ENCODE measurements around the gene KCNQ1.

Gene KCNQ1

DNA sequence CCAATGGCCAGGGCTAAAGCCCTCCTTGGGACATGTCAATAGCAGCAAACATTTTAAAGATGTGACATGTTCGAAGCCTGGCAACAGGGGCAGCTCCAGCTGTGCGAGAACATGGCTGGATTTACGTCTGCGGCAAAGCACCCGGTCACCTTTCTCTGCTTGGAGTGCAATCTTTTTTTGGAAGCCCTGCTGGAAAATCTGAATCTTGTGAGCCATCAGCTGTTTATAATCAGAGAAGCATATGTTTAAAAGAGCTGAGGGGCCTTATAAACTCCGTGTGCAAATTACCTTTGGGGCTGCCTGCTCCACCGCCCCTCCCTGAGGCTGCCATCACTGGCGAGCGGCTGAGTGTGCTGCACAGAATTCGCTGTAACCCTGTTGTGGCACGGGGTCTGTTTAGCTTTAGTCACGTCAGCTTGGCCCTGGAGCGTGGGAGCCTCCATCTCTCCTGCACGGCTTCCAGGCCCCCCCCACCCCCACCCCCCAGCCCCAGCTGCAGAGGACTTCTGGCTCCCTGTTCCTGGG, 264.0 kb downstream of the KCNQ1 start:
- DNase-seq = no peak

DNA sequence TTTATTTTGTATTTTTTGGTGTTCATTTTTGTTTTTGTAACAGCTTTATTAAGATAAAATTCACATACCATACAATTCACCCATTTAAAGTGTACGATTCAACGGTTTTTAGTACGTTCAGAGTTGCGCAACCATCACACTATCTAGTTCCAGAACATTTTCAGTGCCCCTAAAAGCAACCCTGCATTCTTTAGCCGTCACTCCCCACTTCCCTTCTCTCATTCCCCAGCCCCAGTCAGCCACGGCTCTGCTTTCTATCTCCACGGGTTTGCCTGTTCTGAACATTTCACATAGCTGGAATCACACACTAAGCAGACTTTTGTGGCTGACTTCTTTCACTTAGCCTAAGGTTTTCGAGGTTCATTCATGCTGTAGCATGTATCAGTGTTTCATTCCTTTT, 264.6 kb downstream of the KCNQ1 start:
- DNase-seq = no peak

DNA sequence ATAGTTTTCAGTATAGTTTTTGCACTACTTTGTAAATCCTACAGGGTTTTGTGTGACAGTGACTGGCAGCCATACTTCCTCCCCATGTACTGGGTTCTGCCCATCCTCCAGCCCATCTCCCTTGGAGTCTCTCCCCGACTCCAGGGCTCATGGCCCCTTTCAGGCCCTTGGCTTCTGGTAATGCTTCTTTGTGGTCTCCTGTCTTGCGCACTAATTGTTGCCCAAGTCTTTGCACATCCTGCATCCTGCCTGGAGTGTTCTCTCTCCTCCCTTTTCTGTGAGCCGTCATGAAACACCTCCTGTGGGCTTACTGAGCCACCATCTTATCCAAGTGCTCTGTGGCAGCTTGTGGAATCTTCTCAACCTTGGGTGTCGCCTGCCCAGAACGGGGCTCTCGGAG, 266.4 kb downstream of the KCNQ1 start:
- no peak for DNase-seq

DNA sequence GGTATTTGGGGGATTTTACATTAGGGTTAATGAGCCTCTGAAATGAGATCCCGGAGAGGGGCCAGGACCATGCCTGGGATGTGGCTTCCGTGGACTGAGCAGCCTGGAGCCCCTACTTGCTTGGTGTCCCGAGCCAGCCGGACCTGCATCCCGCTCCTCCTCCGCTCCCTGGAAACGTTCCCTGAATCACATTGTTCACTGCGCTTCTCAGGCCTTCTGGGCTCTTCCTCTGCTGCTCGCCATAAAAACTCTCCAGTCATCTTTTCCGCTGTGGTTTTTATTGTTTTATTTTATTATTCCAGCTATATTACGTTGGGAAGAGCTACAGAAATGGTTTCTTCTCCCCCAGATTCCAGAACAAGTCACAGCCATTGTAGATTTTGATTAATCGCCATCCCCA, 268.3 kb downstream of the KCNQ1 start:
- DNase-seq = no peak

DNA sequence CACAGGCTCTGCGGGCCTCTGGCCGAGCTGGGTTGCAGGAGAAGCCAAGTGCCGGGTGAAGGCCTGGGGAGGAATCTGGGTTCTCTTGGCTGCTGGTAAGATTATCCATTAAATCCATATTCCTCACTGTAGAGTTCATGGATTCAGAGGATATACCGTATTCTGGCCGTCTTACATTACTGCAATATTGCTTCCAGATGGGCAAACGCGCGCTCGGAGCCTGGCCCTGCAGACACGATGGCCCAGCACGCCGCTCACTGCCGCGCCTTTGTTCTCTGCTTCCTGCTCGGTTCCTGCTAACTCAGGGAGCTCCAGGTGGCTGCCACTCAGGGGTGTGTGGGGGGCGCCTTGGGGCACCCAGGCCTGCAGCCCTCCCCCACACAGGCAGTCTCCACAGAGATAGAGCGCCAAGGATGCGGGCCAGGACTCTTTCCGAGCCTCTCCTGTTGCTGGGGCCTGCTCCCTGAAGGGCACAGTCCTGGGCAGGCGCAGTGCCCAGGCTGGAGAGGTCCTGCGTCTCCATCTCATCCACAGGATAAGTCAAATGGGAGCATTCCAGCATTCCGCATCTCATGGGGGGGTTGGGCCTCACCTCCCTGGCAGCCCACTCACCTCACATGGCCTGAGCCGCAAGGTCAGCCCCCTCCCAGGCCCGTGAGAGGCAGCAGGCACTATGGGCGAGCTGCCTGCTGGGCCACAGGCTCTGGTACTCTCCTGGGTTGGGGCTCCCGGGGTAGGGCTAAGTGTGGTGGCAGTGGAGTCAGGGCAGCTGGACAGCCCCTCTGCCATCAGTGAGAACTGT, 269.1 kb downstream of the KCNQ1 start:
- no peak for DNase-seq

DNA sequence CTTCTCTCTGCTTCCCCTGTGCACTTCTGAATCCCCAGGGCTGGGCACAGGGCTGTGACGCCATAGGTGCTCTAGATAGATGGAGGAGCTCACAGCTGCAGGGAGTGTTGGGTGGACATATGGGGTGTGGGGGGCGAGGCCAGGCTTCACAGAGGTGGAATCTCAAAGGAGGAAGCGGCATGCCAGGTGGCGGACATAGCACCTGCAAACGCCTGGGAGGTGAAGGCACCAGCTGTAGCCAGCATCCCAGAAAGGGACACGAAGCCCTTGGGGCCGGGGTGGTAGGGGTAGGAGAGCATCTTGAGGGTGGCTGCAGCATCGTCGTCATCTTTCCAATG, 269.6 kb downstream of the KCNQ1 start:
- DNase-seq = no peak

DNA sequence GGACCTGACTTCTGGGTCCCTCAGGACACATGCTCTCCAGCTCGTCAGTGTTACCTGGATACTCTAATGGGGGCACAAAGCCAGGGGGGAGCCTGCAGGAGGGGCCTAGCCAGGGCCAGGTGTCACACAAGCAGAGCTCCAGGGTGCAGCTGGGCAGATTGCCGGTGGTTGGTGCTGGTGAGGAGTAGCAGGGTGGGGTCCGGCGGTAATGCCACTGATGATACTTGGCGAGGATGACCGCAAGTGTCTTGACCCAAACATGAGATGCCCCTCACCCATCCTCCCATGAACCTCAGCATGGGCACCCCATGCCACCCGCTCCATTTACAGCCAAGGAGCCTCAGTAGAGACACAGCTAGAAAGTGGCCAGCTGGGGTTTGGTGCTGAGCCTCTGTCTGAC, 270.1 kb downstream of the KCNQ1 start:
- no peak for DNase-seq

DNA sequence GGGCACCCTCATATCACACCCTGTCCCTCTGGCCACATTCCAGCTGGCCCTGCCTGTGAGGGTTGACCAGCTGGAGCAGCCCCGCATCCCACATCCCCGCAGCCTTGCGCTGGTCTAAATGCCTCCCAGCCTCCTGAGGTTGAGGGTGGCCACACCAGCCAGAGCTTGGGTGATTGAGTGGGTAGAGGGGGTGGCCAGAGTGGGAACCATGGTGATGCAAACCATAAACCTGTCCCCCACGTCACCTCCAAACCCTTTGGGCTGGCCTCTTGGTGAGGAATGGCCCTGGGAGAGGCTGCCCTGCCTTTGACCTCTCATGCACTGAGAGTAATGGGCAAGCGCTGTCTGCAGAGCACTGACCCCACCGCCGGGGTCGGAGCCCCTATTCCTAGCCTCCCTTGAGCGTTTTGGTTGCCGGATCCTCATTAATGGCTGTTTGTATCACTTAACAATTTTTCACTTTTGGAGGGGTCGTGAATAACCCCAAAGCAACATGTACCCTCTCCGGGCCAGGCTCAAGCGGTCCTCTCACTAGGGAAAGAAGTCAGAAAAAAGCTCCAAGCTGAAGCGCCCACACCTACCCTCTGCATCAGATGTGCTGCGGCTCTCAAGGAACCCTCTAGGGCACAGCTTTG, 271.0 kb downstream of the KCNQ1 start:
- DNase-seq = no peak

DNA sequence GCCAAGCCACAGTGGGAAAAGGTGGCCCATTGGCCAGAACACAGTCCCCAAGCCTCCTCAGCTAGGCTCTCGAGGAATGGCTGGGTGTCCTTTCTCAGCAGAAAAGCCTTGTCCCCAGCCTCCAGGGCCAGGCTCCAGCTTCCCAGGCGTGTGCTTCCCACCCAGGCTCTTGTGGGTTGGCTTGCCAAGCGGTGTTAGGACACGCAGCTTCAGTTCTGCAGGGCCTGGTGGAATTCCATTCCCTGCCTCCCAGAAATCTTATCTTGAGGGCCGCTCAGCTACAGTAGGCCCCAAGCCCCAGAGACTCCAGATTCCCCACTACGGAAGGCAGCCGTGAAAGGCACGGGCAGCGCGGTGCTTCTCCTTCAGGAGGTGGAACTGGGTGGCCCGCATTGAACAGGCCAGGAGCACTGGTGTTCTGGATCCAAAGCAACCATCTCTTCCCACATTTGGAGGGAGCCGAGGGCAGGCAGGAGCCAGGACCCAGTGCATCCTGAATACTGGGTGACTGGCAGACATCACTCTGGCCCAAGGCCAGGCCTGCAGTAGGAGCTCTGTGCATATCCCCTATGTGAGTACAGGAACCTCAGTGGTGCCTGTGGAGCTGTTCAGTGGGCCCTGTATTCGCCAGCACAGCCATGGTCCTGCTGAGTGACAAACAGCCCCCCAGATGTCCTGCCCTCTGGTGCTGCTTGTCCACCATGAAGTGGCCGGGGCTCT, 271.7 kb downstream of the KCNQ1 start:
- no peak for DNase-seq

DNA sequence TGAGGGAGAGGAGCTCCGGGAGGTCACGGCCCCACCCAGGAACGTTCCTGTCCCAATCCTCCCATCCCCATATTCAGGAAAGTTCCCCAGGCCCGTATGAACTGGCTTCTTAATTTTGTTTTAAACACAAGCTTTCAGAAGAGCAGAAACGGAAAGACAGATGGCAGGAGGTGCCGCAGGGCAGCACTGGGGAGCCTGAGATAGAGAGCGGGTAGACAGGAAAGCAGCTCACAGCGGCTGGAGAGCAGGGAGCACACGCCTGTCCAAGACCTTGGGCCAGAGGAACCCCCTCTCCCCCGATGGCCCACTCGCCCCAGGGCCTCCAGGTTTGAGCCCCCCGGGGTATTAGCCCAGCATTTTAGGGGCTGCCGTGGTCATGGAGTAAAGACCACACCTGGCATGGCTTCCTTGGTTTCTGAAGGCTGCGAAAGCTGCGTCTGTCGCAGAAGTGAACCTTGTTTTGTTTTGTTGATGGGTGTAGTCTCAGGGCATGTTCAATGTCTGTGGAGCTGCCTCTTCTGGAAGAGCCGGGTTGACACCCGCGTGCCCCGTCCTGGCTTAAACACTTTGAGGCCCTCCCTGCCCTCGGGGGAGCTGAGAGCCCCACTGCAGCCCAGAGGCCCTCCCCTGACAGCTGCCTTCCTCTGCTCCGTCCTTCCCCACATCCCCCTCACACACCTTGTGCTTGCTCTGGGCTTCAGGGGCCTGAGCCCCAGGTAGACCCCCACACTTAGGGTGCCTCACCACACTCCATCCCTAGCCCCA, 272.9 kb downstream of the KCNQ1 start:
- no peak for DNase-seq

DNA sequence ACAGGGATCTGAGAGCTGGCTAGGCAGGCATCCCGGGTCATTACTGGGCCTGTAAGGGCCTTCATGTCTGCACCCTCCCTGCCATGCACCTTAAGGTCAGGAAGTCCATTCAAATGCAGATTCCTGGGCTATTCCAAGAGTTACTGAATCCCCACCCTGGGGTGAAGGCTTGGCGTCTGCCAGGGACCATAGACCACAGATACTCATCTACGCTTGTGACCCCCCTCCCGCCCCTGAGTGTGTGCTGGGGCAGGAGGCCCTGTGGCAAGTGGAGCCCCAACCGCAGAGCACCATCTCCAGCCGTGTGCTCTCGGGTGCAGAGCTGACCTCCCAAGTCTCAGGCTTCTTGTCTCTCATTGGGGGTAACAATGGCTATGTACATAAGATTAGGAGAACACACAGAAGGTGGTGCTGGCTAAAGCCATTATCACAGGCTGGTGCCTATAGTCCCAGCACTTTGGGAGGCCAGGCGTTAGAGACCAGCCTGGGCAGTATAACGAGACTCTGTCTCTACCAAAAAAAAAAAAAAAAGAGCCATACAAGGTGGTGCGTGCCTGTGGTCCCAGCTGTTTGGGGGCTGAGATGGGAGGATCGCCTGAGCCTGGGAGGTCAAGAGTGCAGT, 274.1 kb downstream of the KCNQ1 start:
- no peak for DNase-seq

DNA sequence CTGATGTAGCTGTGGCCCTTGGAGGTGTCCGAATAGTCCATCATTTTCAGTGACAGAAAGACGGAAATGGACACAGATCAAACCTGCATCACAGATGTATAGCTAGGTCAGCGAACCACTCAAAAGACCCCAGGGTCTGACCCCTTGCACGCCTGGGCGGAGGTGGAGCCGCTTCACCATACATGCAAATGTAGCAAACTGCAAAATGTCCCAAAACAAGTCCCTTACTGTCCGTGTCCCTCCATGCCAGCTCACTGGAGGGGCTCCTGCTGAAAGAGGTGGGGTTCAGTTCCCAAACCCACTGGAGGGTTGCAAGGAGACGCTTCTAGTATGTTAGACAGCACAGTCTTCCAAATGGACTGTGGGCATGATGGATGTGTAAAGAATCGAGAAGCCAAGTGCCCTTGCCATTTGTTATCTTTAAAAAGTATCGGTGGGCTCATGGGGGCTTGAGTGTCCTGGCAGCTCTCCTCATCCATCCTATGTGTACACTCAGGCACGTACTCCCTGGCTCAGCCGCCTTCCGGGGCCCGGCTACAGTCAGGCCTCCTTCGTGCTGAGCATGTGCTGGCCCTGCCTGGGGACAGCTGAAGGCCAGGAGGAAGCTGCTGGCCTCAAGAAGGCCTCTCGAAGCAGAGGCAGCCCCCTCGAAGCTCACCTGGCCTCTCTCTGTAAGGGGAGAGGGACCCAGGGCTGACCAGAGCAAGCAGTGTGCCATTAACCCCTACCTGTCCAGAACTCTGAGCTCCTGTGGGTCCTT, 275.2 kb downstream of the KCNQ1 start:
- DNase-seq = no peak

DNA sequence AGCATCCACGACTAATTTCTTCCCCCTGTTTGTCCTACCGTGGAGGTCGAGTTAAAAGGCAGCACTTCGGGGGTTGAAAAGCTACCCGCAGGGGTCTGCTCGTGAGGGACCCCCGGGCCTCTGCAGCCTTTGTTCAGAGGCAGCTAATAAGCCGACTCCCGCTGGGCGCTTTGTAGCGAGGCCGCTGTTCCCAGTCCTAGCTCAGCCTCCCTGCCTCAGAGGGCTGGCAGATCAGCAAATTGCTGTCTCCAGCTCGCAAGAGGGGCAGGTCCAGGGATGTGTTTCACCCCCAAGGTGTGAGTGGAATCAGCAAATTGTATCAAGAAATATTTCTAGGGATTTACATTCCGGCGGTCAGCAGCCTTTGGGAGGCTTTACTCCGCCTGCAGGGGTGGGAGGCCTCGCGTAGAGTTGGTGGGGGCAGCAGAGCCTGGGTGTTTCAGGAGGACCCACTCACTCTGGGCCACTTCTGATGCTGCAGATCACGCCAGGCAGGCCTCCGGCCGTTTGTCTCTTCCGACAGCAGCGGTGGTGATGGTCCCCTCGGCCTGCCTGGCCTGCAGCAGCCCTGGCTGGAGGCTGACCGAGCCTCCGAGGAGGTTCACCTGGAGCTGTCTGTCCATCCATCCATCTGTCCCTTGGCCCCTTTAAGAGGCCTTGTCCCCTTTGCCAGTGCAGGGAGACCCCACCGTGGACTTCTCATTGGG, 276.6 kb downstream of the KCNQ1 start:
- no peak for DNase-seq

DNA sequence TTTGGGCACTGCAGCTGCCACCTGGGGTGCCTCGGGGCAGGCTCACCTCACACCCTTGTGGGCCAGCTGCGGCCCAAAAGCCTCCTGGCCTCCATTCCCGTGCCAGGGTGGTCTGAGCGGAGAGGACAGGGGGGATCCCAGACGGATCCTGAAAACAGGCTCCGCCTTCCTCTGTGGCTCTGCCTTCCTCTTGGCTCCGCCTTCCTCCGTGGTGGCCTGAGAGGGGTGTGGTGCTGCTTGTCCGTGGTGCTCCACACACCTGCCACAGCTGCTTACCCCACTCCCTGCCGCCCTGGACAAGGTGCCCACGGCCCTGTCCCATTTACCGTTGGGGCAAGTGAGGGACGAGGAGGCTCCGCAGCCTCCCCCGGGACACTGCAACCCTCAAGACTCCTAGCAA, 278.1 kb downstream of the KCNQ1 start:
- DNase-seq = no peak

DNA sequence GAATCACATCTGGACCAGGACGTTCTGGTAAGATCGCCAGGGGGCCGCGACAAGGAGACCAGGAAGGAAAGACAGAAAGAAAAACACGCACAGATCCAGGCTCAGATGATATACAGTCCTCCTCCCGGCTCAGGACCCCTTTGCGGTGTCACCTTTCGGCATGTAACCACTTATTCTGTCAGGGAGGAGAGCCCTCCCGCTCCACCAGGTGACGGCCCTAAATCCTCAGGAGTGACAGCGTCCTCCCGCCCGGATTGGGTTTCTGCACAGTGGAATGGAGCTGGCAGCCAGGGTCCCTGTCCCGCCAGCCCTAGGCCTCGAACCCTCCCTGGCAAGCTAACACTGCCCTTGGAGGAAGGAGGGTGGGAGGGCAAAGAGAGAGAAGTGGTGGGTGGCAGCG, 279.3 kb downstream of the KCNQ1 start:
- DNase-seq = no peak

DNA sequence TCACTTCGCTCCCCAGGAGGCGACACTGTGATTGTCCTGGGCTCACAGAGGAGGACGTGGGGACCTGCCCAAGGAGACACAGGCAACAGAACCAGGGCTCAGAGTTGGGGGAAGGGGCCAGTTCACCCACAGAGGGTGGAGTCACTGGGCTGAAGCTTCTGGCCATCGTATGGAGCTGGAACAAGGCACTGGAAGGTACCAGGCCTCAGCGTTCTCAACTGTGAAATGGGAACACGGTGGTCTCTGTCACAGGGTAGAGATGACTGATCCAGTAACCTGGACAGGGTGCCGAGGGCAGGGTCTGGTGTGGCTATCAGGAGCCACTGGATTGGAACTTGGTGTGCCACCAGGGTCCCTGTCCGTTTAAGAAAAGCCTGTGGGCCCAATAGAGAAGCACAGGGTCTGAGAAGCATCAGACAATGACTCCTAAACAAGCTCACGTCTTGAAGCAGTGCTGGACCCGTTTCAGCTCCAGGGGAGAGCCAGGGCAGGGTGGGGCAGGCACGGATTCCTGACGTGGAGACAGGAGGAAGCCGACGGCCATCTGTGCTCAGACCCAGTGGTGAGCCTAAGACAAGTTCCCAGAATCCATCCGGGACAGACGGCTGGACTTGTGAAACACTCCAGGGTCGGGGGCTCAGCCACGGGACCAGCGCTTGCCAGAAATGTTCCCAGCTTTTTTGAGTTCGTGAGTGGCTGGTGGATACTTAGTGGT, 280.0 kb downstream of the KCNQ1 start:
- DNase-seq = no peak

DNA sequence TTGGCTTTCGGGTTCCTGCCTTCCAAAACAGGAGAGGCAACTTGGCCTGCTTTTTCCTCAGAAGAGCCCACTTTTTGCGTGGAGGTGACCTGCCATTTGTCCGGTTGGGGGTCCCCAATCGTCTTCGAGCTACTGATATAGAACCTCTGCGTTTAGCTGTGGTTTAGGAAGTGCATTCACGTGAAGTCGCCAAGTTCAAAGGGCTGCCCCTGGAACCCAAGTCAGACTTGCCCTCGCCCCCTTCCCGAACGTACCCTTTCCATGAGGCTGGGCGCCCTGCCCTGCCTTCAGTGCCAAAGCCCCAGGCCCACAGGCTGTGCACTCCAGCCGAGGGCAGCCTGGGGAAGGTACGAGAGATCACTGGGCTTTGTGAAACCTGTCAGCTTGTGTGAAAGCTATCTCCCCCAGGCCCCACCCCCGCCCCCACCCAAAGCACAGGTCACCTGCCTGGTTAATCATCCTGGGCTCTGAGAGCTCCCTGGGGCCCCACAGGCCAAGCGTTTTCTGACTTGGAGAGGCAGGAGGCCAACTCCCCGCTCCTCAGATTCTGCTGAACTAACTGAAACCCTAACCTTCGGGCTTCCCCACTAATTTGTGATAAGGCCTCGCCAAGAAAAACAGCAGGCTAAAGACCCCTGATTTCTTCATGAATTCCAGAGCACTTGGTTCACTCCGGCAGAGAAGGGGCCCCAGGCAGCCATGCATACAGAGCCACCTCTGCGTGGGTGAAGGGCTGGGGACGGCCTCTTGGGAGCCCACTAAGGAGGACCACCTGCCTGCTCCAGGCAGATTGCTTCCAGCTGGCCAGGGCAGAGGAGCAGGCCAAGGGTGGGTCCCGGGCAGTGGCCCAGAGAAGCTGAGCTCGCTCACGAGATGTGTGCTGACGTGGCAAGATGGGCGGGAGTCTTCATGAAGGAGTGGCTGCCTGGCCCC, 280.8 kb downstream of the KCNQ1 start:
- no peak for DNase-seq

DNA sequence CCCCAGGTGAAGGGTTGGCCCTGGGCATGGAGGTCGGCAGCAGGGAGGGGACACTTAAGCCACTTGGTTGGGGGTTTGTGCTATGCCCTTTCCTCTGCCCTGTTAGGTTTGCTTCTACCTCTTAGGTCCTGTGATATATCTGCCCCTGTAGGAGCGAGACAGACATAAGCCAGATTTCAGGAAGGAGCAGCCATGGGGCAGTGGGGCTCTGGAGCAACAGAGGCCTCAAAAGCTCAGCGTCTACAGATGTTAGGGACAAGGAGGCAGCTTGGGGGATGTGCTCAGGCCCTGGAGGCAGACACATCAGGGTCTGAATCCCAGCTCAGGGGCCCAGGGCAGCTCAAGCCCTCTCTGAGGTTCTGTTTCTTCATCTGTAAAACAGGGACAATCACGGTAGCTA, 282.2 kb downstream of the KCNQ1 start:
- DNase-seq = no peak

DNA sequence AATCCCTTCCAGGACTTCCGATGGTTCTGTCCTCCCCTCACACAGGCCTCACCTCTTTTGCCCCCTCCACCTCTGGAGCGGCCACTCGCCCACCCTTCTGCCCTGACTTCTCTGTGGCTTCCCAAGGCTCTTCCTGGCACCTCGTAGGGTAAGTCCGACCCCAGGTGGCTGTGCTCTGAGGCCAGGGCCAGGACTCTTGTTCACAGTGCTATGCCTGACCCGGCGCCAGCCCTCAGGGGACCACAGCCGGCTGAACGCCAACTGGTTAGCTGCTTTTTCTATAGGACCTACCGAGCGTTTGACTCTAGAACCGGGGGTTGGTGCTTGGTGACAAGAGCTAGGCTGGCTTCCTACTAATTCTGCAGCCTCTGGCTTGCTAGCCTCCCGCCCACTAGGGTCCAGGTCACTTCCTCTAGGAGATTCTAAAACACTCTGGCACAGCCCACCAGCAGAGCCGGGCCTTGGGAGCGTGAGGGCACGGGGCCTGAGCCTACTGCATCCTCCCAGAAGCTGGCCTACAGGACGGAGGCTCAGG, 283.4 kb downstream of the KCNQ1 start:
- no peak for DNase-seq

Measured in stimulated activated CD4-positive, alpha-beta T cell treated with anti-CD3 and anti-CD28 coated beads, Interleukin-15, amount 100 ng/mL, for 24 hours (primary cell).